Measurements from ENCODE around the gene SLC50A1.

The SLC50A1 gene

GRCh38 chr1:155104605-155105534 lies 30.8 kb upstream of the SLC50A1 start:
- no peak for TF ChIP-seq CTCF (IDR thresholded peaks at IDR 0.05; ENCODE audit: low read depth, low read length, missing control alignments)
- no peak for DNase-seq
- in situ Hi-C loops (cut with HindIII; ENCODE audit: low pct_ligation_motif_present, low sequenced_read_pairs): no loop called here
- Histone ChIP-seq H3K27ac (no peak overlapping the region), H3K36me3 (replicated peaks) (no peaks in the 10 kb centered on the region), H3K4me3 (ENCODE audit: low read depth, low read length) (no peak overlapping the region), H3K27me3 (replicated peaks) (peaks cover 3% of the 10 kb centered on the region)

- in situ Hi-C loops (cut with HindIII; ENCODE audit: low pct_ligation_motif_present, low sequenced_read_pairs): no loop called here
- no peak for DNase-seq
- TF ChIP-seq CTCF (IDR thresholded peaks at IDR 0.05; ENCODE audit: low read depth, low read length, missing control alignments): no peak
- peaks cover 3% of the 10 kb centered on the region for H3K27me3 ChIP-seq (replicated peaks)
- no peak overlapping the region for H3K4me3 ChIP-seq (ENCODE audit: low read depth, low read length)
- H3K36me3 ChIP-seq (replicated peaks): no peaks in the 10 kb centered on the region
- no peak overlapping the region for H3K27ac ChIP-seq
Observed at GRCh38 chr1:155105604-155106011, 30.0 kb upstream of the SLC50A1 start.

- H3K27ac ChIP-seq: no peak overlapping the region
- H3K36me3 ChIP-seq (replicated peaks): no peaks in the 10 kb centered on the region
- no peak overlapping the region for H3K4me3 ChIP-seq (ENCODE audit: low read depth, low read length)
- H3K27me3 ChIP-seq (replicated peaks): peaks cover 3% of the 10 kb centered on the region
- no peak for TF ChIP-seq CTCF (IDR thresholded peaks at IDR 0.05; ENCODE audit: low read depth, low read length, missing control alignments)
- DNase-seq: no peak
- in situ Hi-C loops (cut with HindIII; ENCODE audit: low pct_ligation_motif_present, low sequenced_read_pairs): no loop called here
Observed at GRCh38 chr1:155106862-155107261, 28.8 kb upstream of the SLC50A1 start.

GRCh38 chr1:155107309-155108264 lies 28.1 kb upstream of the SLC50A1 start:
- no peak for DNase-seq
- H3K4me3 ChIP-seq (ENCODE audit: low read depth, low read length): no peak overlapping the region
- H3K27me3 ChIP-seq (replicated peaks): peaks cover 3% of the 10 kb centered on the region
- in situ Hi-C loops (cut with HindIII; ENCODE audit: low pct_ligation_motif_present, low sequenced_read_pairs): no loop called here
- H3K36me3 ChIP-seq (replicated peaks): no peaks in the 10 kb centered on the region
- TF ChIP-seq CTCF (IDR thresholded peaks at IDR 0.05; ENCODE audit: low read depth, low read length, missing control alignments): no peak
- H3K27ac ChIP-seq: no peak overlapping the region

GRCh38 chr1:155108296-155108695 lies 27.4 kb upstream of the SLC50A1 start:
- no peak for DNase-seq
- in situ Hi-C loops (cut with HindIII; ENCODE audit: low pct_ligation_motif_present, low sequenced_read_pairs): no loop called here
- Histone ChIP-seq H3K27me3 (replicated peaks) (peaks cover 3% of the 10 kb centered on the region), H3K4me3 (ENCODE audit: low read depth, low read length) (no peak overlapping the region), H3K36me3 (replicated peaks) (no peaks in the 10 kb centered on the region), H3K27ac (no peak overlapping the region)
- no peak for TF ChIP-seq CTCF (IDR thresholded peaks at IDR 0.05; ENCODE audit: low read depth, low read length, missing control alignments)
